Osteoblast (primary cell): ENCODE results near the gene FOSB. TPM values are rescaled to one million over a fixed set of nuclear protein-coding genes. Genes with fewer than 3 reads are reported as not detected.

ENCODE experiments used
- DNase-seq: peaks from one replicate; pipeline ENCODE4 v3.0.0; 2011; ENCODE audit warnings: low spot score, mixed read lengths; ENCODE audit not compliant: insufficient read length; ENCODE audit errors: missing footprints
- H2AFZ ChIP-seq: 2 replicates; pipeline ENCODE4 v1.6.0; 2011; ENCODE audit warnings: mild to moderate bottlenecking, low read length
- H3K27ac ChIP-seq: 2 replicates; pipeline ENCODE4 v1.5.1; 2011; ENCODE audit warnings: mild to moderate bottlenecking, low read depth, low read length, moderate library complexity
- H3K27me3 ChIP-seq: 2 replicates; pipeline ENCODE4 v1.6.0; 2012; ENCODE audit warnings: mild to moderate bottlenecking, control low read depth, inconsistent platforms, low read length, moderate library complexity; ENCODE audit not compliant: insufficient read depth
- H3K36me3 ChIP-seq: 2 replicates; pipeline ENCODE4 v1.5.1; 2011; ENCODE audit warnings: mild to moderate bottlenecking, low read length, control low read depth, moderate library complexity; ENCODE audit not compliant: insufficient read depth
- H3K4me1 ChIP-seq: 2 replicates; pipeline ENCODE4 v1.5.1; 2011; ENCODE audit warnings: mild to moderate bottlenecking, low read length, control low read depth, moderate library complexity; ENCODE audit not compliant: insufficient read depth
- H3K4me2 ChIP-seq: 2 replicates; pipeline ENCODE4 v1.6.0; 2011; ENCODE audit warnings: mild to moderate bottlenecking, low read length; ENCODE audit not compliant: insufficient read depth
- H3K4me3 ChIP-seq: fragments of 200-600 bp; sonication (generic); 3 replicates; pipeline ENCODE4 v1.5.1; 2012; ENCODE audit warnings: mild to moderate bottlenecking, low read length, inconsistent platforms; ENCODE audit not compliant: insufficient read depth
- H3K79me2 ChIP-seq: 2 replicates; pipeline ENCODE4 v1.6.0; 2012; ENCODE audit warnings: mild to moderate bottlenecking, low read length, control low read depth, inconsistent platforms; ENCODE audit not compliant: insufficient read depth
- H3K9me3 ChIP-seq: 2 replicates; pipeline ENCODE4 v1.5.1; 2011; ENCODE audit warnings: low read depth, low read length, control low read depth
- H4K20me1 ChIP-seq: 2 replicates; pipeline ENCODE4 v1.6.0; 2012; ENCODE audit warnings: mild to moderate bottlenecking, low read length, control low read depth; ENCODE audit not compliant: insufficient read depth
- total RNA-seq: library from RNA; depleted of rRNA; stranded (reverse); fragments of >200 nt; gene quantifications from 2 replicates; pipeline ENCODE4 v1.2.3, GENCODE V29; 2012
- TF ChIP-seq, protein P1 (sequence below): IDR thresholded peaks from 2 replicates; pipeline ENCODE4 v1.5.1; 2011; ENCODE audit warnings: mild to moderate bottlenecking, low read depth, low read length, moderate library complexity; ENCODE audit errors: extremely low read depth

FOSB gene
- total RNA-seq, 1 donor: 3.3 TPM

DNA sequence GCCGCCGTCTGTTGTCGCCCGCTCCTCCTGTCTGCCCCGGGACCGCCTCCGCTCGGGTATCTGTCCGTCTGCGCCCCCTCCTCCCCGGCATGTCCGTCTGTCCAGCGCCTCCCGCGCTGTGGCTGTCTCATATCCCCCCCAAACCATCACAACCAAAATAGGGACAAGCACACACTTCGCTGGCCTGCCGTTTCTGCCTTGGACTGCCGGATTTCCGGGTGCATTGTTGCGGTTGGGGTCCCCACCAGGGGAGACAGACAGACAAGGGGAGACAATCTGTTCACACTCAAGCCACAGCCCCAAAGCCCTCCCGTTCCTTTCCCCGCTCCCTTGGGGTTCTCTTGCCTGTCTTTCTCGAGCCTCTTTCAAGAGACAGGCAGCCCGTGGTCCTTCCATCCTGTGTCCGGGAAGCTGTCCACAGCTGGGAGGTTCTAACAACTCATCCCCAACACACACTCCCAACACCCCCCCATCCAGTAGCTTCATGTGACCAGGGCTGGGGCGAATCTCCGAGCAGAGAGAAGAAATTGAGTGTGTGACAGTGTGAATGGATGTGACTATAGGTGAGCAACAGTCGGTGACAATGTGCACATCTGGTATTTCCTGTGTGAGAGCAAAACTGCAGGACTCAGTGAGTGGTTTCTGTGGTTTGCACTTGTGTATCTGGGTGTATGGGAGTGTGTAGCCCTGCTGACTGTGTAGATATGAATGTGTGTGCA lies 16.5 kb upstream of the FOSB start:
- Histone ChIP-seq H3K4me2 (peak overlapping the region; percentile 76), H3K4me3 (peak overlapping the region; percentile 83), H3K27me3 (no peaks in the 10 kb centered on the region), H3K4me1 (peaks cover 35% of the 10 kb centered on the region), H3K9me3 (no peaks in the 10 kb centered on the region), H2AFZ (no peak overlapping the region), H3K36me3 (no peaks in the 10 kb centered on the region), H4K20me1 (no peaks in the 10 kb centered on the region), H3K79me2 (peaks cover 12% of the 10 kb centered on the region), H3K27ac (peak overlapping the region; percentile 91)
- peak; percentile 93 for DNase-seq
- TF ChIP-seq, protein P1, sequence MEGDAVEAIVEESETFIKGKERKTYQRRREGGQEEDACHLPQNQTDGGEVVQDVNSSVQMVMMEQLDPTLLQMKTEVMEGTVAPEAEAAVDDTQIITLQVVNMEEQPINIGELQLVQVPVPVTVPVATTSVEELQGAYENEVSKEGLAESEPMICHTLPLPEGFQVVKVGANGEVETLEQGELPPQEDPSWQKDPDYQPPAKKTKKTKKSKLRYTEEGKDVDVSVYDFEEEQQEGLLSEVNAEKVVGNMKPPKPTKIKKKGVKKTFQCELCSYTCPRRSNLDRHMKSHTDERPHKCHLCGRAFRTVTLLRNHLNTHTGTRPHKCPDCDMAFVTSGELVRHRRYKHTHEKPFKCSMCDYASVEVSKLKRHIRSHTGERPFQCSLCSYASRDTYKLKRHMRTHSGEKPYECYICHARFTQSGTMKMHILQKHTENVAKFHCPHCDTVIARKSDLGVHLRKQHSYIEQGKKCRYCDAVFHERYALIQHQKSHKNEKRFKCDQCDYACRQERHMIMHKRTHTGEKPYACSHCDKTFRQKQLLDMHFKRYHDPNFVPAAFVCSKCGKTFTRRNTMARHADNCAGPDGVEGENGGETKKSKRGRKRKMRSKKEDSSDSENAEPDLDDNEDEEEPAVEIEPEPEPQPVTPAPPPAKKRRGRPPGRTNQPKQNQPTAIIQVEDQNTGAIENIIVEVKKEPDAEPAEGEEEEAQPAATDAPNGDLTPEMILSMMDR: no peak

GRCh38 chr19:45451850-45452387 lies 15.9 kb upstream of the FOSB start:
- Histone ChIP-seq H3K4me1 (peaks cover 39% of the 10 kb centered on the region), H3K36me3 (no peaks in the 10 kb centered on the region), H2AFZ (no peak overlapping the region), H4K20me1 (no peaks in the 10 kb centered on the region), H3K4me3 (peak overlapping the region; percentile 83), H3K9me3 (no peaks in the 10 kb centered on the region), H3K4me2 (peak overlapping the region; percentile 76), H3K79me2 (peaks cover 12% of the 10 kb centered on the region), H3K27ac (peak overlapping the region; percentile 91), H3K27me3 (no peaks in the 10 kb centered on the region)
- DNase-seq: no peak
- TF ChIP-seq, protein P1: no peak

- no peaks in the 10 kb centered on the region for H4K20me1 ChIP-seq
- H3K9me3 ChIP-seq: no peaks in the 10 kb centered on the region
- H3K79me2 ChIP-seq: no peaks in the 10 kb centered on the region
- peak; percentile 98 for DNase-seq
- peak overlapping the region; percentile 99 for H3K27ac ChIP-seq
- TF ChIP-seq, protein P1: no peak
- H3K4me1 ChIP-seq: peaks cover 30% of the 10 kb centered on the region
- peak overlapping the region; percentile 18 for H2AFZ ChIP-seq
- no peaks in the 10 kb centered on the region for H3K27me3 ChIP-seq
- no peaks in the 10 kb centered on the region for H3K36me3 ChIP-seq
- H3K4me3 ChIP-seq: peak overlapping the region; percentile 64
- peak overlapping the region; percentile 77 for H3K4me2 ChIP-seq
Observed at GRCh38 chr19:45455707-45456499, 11.9 kb upstream of the FOSB start.

GRCh38 chr19:45456500-45456815 lies 11.3 kb upstream of the FOSB start:
- Histone ChIP-seq H3K4me1 (peaks cover 28% of the 10 kb centered on the region), H3K4me3 (peak overlapping the region; percentile 64), H3K27me3 (no peaks in the 10 kb centered on the region), H3K9me3 (no peaks in the 10 kb centered on the region), H2AFZ (no peak overlapping the region), H3K4me2 (peak overlapping the region; percentile 77), H4K20me1 (no peaks in the 10 kb centered on the region), H3K79me2 (no peaks in the 10 kb centered on the region), H3K27ac (peak overlapping the region; percentile 99), H3K36me3 (no peaks in the 10 kb centered on the region)
- TF ChIP-seq, protein P1: no peak
- no peak for DNase-seq
